Lower leg skin (tissue), 3 donors: ENCODE results near the gene JADE1.

Source experiments
- CTCF ChIP-seq, 3 donors: fragments of 450-650 bp; IDR thresholded peaks; one replicate each; pipeline ENCODE4 v1.5.1; 2016; ENCODE audit warnings: antibody characterized with exemption in 3 of 3, mild to moderate bottlenecking in 3 of 3, moderate library complexity in 2 of 3
- POLR2A ChIP-seq, 2 donors: fragments of 450-650 bp; IDR thresholded peaks; one replicate each; pipeline ENCODE4 v1.6.1; 2016 to 2017; ENCODE audit warnings: antibody characterized with exemption in 2 of 2, mild to moderate bottlenecking in 1 of 2, moderate library complexity in 1 of 2

DNA sequence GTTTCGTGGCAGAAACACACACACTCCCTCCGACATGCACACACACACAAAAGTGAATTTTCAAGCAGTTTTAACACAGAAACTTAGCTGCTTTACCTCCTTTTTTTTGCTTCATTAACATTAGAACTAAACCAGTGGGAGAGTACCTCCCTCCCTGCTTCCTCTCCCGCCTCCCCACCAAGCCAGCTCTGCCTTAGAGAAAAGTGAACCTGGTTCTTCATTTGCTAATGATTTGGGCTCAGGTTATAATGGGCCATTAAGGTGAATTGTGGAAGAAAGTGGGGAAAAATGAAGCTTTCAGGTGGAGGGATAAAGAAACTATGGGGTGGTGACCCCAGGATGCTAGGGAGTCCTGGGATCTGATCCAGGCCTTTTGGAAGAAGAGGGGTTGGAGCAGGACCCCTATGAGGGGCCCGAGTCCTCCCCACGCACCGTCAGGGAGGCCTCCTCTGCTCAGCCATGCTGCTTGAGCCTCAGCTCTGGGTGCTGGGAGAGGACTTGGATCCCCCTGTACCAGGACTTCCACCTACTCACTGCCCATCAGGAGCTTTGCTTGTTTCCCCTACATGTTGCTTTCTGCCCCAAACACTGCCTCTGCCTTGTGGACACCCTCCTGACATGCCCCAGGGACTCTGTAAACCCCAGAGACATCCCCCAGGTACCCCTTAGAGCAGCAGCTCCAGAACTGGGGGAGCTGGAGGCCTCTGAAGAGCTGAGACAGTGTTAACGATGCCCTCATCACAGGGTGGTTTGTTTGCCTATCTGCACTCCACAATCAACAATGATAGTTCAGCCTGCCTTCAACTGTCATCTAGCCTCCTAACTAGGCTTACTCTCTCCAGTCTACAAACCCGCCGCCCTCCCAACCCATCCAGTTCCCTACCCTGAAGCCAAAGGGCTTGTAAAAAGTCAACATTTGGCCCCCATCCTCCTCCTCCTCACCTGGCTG is 6.5 kb upstream of the JADE1 start:
- TF ChIP-seq CTCF (IDR thresholded peaks at IDR 0.05) (no peak), POLR2A (IDR thresholded peaks at IDR 0.05) (no peak)
